ENCODE data around the gene RASSF3.

DNA sequence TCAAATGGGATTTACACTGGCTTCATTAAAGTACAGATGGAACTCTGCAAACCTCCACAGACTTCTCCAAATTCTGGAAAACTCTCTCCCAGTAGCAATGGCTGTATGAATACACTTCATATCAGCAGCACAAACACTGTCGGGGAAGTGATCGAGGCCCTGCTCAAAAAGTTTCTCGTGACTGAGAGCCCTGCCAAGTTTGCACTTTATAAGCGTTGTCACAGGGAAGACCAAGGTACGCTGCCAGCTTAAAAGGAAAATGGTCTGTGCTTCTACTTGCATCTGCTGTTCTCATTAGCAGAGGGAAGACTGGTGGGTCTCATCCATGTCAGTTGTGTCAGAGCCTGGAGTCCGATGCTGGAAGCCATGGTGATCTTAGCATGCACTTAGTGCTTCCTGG, 77.9 kb downstream of the RASSF3 start:
- TF ChIP-seq, protein P1, sequence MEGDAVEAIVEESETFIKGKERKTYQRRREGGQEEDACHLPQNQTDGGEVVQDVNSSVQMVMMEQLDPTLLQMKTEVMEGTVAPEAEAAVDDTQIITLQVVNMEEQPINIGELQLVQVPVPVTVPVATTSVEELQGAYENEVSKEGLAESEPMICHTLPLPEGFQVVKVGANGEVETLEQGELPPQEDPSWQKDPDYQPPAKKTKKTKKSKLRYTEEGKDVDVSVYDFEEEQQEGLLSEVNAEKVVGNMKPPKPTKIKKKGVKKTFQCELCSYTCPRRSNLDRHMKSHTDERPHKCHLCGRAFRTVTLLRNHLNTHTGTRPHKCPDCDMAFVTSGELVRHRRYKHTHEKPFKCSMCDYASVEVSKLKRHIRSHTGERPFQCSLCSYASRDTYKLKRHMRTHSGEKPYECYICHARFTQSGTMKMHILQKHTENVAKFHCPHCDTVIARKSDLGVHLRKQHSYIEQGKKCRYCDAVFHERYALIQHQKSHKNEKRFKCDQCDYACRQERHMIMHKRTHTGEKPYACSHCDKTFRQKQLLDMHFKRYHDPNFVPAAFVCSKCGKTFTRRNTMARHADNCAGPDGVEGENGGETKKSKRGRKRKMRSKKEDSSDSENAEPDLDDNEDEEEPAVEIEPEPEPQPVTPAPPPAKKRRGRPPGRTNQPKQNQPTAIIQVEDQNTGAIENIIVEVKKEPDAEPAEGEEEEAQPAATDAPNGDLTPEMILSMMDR (IDR thresholded peaks at IDR 0.05): no peak
- TF ChIP-seq SIN3A (IDR thresholded peaks at IDR 0.05; ENCODE audit: borderline replicate concordance, insufficient read depth, low read depth, low read length): no peak
- TF ChIP-seq POLR2AphosphoS5 (IDR thresholded peaks at IDR 0.05; ENCODE audit: low read depth, low read length): no peak

Data from Panc1 (cell line).